ENCODE measurements around the gene KRTAP10-12. TPM values are rescaled to one million over a fixed set of nuclear protein-coding genes. Genes with fewer than 3 reads are reported as not detected.

KRTAP10-12 gene
- total RNA-seq, 4 donors from 2014 or later: not detected

GRCh38 chr21:44706026-44706705 is 9.2 kb downstream of the KRTAP10-12 start:
- H3K27me3 ChIP-seq: peaks cover 9 to 100% (median 29%) of the 10 kb centered on the region in 4 donors
- no peak for DNase-seq
- peaks cover 0 to 7% (median 5%) of the 10 kb centered on the region in 3 donors for H3K9me3 ChIP-seq
- no peak for TF ChIP-seq POLR2A (IDR thresholded peaks at IDR 0.05)
- TF ChIP-seq, protein P1, sequence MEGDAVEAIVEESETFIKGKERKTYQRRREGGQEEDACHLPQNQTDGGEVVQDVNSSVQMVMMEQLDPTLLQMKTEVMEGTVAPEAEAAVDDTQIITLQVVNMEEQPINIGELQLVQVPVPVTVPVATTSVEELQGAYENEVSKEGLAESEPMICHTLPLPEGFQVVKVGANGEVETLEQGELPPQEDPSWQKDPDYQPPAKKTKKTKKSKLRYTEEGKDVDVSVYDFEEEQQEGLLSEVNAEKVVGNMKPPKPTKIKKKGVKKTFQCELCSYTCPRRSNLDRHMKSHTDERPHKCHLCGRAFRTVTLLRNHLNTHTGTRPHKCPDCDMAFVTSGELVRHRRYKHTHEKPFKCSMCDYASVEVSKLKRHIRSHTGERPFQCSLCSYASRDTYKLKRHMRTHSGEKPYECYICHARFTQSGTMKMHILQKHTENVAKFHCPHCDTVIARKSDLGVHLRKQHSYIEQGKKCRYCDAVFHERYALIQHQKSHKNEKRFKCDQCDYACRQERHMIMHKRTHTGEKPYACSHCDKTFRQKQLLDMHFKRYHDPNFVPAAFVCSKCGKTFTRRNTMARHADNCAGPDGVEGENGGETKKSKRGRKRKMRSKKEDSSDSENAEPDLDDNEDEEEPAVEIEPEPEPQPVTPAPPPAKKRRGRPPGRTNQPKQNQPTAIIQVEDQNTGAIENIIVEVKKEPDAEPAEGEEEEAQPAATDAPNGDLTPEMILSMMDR (IDR thresholded peaks at IDR 0.05): no peak
- H3K4me3 ChIP-seq: no peak overlapping the region
- intact Hi-C loops (cut with DNase I): no loop called here
- no peaks in the 10 kb centered on the region for H3K36me3 ChIP-seq
- WGBS, 2 donors: 13 to 40% methylated on average over 12 to 33 of the region's 54 CpGs
- H3K27ac ChIP-seq: no peak overlapping the region
- peaks cover 0 to 29% (median 13%) of the 10 kb centered on the region in 3 donors for H3K4me1 ChIP-seq

- TF ChIP-seq, protein P1 (IDR thresholded peaks at IDR 0.05): no peak
- TF ChIP-seq POLR2A (IDR thresholded peaks at IDR 0.05): no peak
- H3K9me3 ChIP-seq: peaks cover 0 to 7% (median 5%) of the 10 kb centered on the region in 3 donors
- no peaks in the 10 kb centered on the region for H3K36me3 ChIP-seq
- peaks cover 0 to 37% (median 13%) of the 10 kb centered on the region in 3 donors for H3K4me1 ChIP-seq
- DNase-seq: no peak
- H3K4me3 ChIP-seq: no peak overlapping the region
- peaks cover 9 to 100% (median 34%) of the 10 kb centered on the region in 4 donors for H3K27me3 ChIP-seq
- intact Hi-C loops (cut with DNase I): no loop called here
- WGBS, 2 donors: 2 to 3% methylated on average over 7 to 9 of the region's 46 CpGs
- H3K27ac ChIP-seq: no peak overlapping the region
These were observed 10.0 kb downstream of the KRTAP10-12 start for GRCh38 chr21:44706706-44707581.

DNA sequence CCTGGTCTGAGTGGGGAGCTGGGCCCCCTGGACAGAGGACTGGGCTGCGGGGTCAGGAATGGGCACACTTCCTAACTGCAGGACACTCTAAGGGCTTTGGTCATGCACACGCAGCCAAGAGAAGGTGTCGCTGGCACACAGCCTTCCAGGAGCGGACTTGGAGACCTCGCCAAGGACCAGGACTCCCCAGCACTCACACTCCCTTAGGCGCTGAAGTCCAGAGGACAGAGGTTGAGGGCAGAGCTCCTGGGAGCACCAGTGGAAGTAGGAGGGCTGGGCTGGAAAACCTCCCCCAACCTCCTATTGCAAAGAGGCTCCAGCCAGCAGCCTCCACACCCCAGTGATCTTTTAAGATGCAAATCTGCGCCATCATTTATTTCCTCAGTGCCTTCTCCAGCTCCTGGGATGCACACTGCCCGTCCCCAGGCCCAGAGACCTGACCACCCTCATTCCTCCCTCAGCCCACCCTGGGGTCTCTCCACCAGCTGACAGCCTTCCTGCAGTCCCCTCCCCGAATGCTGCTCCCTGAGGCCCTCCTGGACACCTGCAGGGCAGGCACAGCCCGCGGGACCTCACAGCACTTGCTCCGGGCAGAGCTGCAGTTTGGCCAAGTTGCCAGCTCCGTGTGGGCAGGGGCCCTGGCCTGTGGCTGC is 11.4 kb downstream of the KRTAP10-12 start:
- no peak for DNase-seq
- intact Hi-C loops (cut with DNase I): no loop called here
- Histone ChIP-seq H3K27ac (no peak overlapping the region), H3K4me3 (no peak overlapping the region), H3K27me3 (peaks cover 9 to 100% (median 44%) of the 10 kb centered on the region in 4 donors), H3K36me3 (no peaks in the 10 kb centered on the region), H3K4me1 (peaks cover 0 to 39% (median 13%) of the 10 kb centered on the region in 3 donors), H3K9me3 (peaks cover 0 to 7% (median 5%) of the 10 kb centered on the region in 3 donors)
- 4 to 5% methylated on average over 4 to 7 of the region's 13 CpGs for WGBS, 2 donors
- TF ChIP-seq, protein P1 (IDR thresholded peaks at IDR 0.05): no peak
- no peak for TF ChIP-seq POLR2A (IDR thresholded peaks at IDR 0.05)

DNA sequence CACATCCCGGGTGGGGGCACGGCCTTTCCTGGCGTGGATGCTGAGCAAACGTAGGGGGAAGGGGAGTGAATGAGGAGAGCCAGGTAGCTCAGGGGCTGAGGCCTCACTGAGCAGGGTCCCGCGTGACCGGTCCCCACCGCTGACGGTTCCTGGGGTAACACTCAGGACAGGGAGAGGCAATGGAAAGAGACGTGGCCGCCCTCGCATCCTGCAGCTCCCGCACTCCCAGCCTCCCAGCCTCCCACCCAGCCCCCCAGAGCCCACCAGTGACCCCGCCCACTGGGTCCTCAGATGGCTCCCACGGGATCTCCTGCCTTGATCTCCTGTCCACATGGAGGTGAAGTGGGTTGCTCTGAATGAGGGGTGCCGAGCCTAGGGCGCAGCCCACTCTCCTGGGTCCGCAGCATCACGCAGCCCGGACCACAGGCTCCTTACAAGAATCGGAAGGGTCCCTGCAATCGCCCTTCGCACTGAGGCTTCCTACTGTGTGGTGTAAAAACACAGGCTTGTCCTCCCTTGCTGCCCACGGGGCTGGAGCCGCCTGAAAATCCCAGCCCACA is 12.0 kb downstream of the KRTAP10-12 start:
- H3K4me3 ChIP-seq: no peak overlapping the region
- DNase-seq: no peak

More for the DNA sequence above, 12.0 kb downstream of the KRTAP10-12 start:
- H3K36me3 ChIP-seq: no peaks in the 10 kb centered on the region
- intact Hi-C loops (cut with DNase I): no loop called here
- H3K4me1 ChIP-seq: peaks cover 0 to 39% (median 13%) of the 10 kb centered on the region in 3 donors
- H3K9me3 ChIP-seq: peaks cover 0 to 7% (median 5%) of the 10 kb centered on the region in 3 donors
- H3K27ac ChIP-seq: no peak overlapping the region
- TF ChIP-seq, protein P1 (IDR thresholded peaks at IDR 0.05): no peak
- no peak for TF ChIP-seq POLR2A (IDR thresholded peaks at IDR 0.05)
- WGBS, 2 donors: no CpG with 5 or more reads among the region's 25 CpGs
- H3K27me3 ChIP-seq: peaks cover 9 to 100% (median 44%) of the 10 kb centered on the region in 4 donors

All from esophagus squamous epithelium (tissue), 5 donors.